ENCODE results near the gene C4BPA. TPM values are rescaled to one million over a fixed set of nuclear protein-coding genes. Genes with fewer than 3 reads are reported as not detected.

Gene C4BPA
- total and polyA plus RNA-seq, 5 donors, result 0.14 TPM; not detected in 4

DNA sequence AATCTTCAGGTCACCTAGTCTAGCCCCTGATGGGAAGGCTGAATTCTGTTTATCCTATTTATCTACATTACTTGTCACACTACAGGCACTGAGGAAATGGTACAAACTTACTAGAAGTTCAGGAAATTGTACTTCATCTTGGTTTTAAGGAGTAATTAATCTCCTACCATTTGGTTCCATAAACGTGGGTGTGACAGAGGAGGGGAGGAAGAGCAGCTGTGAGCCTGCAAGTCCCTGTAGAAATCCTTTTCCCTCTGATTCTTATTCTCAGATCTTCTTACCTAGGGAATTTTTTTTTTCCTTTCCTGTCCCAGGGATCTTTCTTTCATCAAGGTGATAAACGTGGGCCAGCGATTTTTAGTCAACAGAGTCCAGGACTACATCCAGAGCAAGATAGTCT lies 36.8 kb upstream of the C4BPA start:
- no peak overlapping the region for H3K4me3 ChIP-seq (ENCODE audit: low read length)
- DNase-seq, result no peak
- H3K27me3 ChIP-seq (ENCODE audit: control insufficient read depth, insufficient read depth), result no peaks in the 10 kb centered on the region
- ATAC-seq, result no peak
- peaks cover 3% of the 10 kb centered on the region for H3K4me1 ChIP-seq (ENCODE audit: control insufficient read depth, insufficient read depth, low read length)
- 69% methylated on average over 3 of the region's 3 CpGs for WGBS
- H3K27ac ChIP-seq (ENCODE audit: low read length), result no peak overlapping the region
- H3K9me3 ChIP-seq (ENCODE audit: control insufficient read depth, low read length), result no peaks in the 10 kb centered on the region
- intact Hi-C loops (cut with DNase I), result no loop called here

DNA sequence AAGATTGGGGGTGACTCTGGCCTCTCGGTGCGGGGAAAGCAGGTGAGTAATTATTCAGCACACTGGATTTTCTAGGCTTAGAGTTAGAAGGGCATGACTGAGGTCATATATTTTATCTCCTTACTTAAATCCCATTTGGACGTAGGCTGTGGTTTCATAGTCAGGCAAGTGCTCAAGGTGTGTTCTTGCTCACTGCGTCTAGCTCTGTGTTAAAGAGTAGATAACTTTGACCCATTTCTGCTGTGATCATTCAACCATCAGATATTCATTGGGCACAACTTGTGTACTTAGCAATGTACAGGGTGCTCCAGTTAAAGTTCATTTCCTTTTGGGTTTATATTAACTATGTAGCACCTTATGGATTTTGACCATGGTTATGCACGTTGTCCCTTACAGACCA lies 36.4 kb upstream of the C4BPA start:
- intact Hi-C loops (cut with DNase I), result no loop called here
- Histone ChIP-seq H3K27me3 (ENCODE audit: control insufficient read depth, insufficient read depth) (no peaks in the 10 kb centered on the region), H3K27ac (ENCODE audit: low read length) (no peak overlapping the region), H3K4me3 (ENCODE audit: low read length) (no peak overlapping the region), H3K9me3 (ENCODE audit: control insufficient read depth, low read length) (no peaks in the 10 kb centered on the region), H3K4me1 (ENCODE audit: control insufficient read depth, insufficient read depth, low read length) (peaks cover 3% of the 10 kb centered on the region)
- 77% methylated on average over 5 of the region's 5 CpGs for whole genome bisulfite sequencing
- ATAC-seq, result no peak
- DNase-seq, result no peak

DNA sequence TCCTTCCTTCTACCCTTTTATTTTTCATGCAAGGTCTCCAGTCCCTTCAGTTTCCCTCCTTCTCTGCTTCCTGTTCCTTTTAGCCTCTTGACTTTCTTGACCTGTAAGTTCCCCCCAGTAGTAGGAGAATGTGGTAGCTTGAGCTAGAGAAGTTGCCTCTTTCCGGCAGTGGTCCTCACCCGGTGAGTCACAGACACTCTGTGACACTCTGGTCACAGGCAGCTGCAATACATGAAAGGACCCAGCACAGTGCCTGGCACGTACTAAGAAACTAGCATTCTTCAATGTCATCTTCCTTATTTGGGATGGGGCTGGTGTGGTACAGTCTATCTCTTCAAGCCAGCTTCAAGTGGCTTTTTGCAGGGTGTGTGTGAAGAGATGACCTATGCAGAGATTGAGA lies 35.0 kb upstream of the C4BPA start:
- 71% methylated on average over 3 of the region's 3 CpGs for WGBS
- Histone ChIP-seq H3K27ac (ENCODE audit: low read length) (no peak overlapping the region), H3K4me3 (ENCODE audit: low read length) (no peak overlapping the region), H3K27me3 (ENCODE audit: control insufficient read depth, insufficient read depth) (no peaks in the 10 kb centered on the region), H3K4me1 (ENCODE audit: control insufficient read depth, insufficient read depth, low read length) (peaks cover 3% of the 10 kb centered on the region), H3K9me3 (ENCODE audit: control insufficient read depth, low read length) (no peaks in the 10 kb centered on the region)
- ATAC-seq (peak in 1 of 2 donors; percentile 65), DNase-seq (no peak)
- intact Hi-C loops (cut with DNase I), result no loop called here

DNA sequence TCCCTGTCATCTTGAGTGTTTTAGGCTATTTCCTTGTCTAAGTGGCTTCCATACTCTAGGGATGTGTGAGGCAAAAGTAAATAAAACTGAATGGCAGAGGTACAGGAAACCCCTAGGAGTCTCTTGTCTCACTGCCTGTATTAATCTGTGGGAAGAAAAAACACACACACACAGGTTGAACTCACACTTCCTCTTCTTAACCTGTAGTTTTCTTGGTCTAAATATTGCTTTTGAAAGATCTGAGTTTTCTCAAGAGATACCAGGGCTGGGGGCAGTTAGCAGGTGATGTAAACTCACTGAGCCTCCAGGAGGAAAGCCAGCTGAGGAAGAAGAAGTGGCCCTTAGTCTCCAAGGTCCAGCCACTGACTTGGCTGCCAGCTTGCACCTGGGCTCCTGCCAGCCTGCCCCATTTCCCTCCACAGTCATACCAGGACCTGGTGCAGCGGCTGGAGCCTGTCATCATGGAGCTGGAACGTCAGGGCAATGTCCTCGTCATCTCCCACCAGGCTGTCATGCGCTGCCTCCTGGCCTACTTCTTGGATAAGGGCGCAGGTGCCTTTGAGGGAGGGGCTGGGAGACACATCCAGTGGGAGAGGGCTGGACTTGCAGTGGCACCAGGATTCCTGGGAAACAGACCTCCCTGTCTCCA lies 34.1 kb upstream of the C4BPA start:
- Histone ChIP-seq H3K27me3 (ENCODE audit: control insufficient read depth, insufficient read depth) (no peaks in the 10 kb centered on the region), H3K4me1 (ENCODE audit: control insufficient read depth, insufficient read depth, low read length) (no peaks in the 10 kb centered on the region), H3K27ac (ENCODE audit: low read length) (no peak overlapping the region), H3K9me3 (ENCODE audit: control insufficient read depth, low read length) (no peaks in the 10 kb centered on the region), H3K4me3 (ENCODE audit: low read length) (no peak overlapping the region)
- 86% methylated on average over 5 of the region's 5 CpGs for whole genome bisulfite sequencing
- DNase-seq (peak in 2 of 3 donors; percentile 40 to 57), ATAC-seq (peak in 1 of 2 donors; percentile 47)
- intact Hi-C loops (cut with DNase I), result no loop called here

DNA sequence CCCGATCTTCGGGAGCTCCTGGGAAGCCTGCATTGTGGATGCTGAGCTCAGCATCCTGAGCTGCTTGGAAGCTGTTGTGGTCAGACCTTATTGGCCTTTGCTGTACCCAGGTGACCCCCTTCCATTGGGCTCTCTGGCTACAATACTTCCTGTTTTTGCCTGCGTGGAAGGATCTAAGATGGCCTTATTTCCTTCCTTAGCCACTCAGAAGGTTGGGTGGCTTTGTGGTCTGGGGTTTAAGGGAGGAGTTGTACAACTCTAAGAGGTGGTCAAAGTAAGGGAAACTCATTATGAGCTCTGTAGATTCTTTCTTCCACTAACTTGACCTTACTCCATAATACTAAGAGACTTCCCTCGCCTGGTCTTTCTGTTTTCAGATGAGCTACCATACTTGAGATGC lies 33.2 kb upstream of the C4BPA start:
- Histone ChIP-seq H3K27me3 (ENCODE audit: control insufficient read depth, insufficient read depth) (no peaks in the 10 kb centered on the region), H3K4me3 (ENCODE audit: low read length) (no peak overlapping the region), H3K27ac (ENCODE audit: low read length) (no peak overlapping the region), H3K9me3 (ENCODE audit: control insufficient read depth, low read length) (no peaks in the 10 kb centered on the region), H3K4me1 (ENCODE audit: control insufficient read depth, insufficient read depth, low read length) (no peaks in the 10 kb centered on the region)
- DNase-seq, result no peak
- 88% methylated on average over 4 of the region's 4 CpGs for WGBS
- intact Hi-C loops (cut with DNase I), result no loop called here
- ATAC-seq, result no peak

DNA sequence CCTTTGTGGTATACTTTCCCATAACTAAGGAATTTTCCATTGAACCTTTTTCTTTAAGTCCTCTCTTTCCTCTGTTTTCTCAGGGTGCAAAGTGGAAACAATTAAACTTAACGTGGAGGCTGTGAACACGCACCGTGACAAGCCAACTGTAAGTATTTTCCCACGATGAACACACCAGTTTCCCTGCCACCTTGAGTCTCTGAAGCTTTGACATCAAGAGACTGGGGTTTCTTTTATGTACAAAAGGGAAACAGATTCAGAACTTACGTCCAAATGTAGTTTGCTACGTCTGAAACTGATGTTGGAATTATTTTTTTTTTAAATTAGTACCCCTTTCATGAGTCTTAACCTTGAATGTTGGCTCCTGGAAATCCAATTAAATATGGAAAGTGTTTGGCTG lies 32.6 kb upstream of the C4BPA start:
- Histone ChIP-seq H3K4me3 (ENCODE audit: low read length) (no peak overlapping the region), H3K4me1 (ENCODE audit: control insufficient read depth, insufficient read depth, low read length) (no peaks in the 10 kb centered on the region), H3K27me3 (ENCODE audit: control insufficient read depth, insufficient read depth) (no peaks in the 10 kb centered on the region), H3K27ac (ENCODE audit: low read length) (no peak overlapping the region), H3K9me3 (ENCODE audit: control insufficient read depth, low read length) (no peaks in the 10 kb centered on the region)
- WGBS, result 92% methylated on average over 6 of the region's 6 CpGs
- ATAC-seq (no peak), DNase-seq (no peak)
- intact Hi-C loops (cut with DNase I), result no loop called here

DNA sequence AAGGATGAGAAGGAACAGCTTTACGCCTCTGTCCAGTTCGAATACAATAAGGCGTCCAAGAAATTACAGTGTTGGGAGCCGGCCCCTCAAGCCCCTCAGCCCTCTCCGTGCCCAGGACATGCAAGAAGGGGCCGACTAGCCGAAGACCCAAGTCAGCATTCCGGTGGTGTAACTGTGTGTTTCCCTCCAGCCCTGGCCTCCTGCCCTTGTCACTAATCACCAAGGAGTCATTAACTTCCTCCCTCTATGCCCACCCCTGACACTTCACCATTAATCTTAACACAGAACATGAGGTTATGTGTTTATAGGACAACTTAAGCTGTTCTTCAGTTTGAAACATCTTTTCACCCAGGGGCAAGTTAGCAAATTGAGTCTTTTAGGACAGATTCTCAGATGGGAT lies 31.8 kb upstream of the C4BPA start:
- intact Hi-C loops (cut with DNase I), result no loop called here
- H3K27ac ChIP-seq (ENCODE audit: low read length), result no peak overlapping the region

DNA sequence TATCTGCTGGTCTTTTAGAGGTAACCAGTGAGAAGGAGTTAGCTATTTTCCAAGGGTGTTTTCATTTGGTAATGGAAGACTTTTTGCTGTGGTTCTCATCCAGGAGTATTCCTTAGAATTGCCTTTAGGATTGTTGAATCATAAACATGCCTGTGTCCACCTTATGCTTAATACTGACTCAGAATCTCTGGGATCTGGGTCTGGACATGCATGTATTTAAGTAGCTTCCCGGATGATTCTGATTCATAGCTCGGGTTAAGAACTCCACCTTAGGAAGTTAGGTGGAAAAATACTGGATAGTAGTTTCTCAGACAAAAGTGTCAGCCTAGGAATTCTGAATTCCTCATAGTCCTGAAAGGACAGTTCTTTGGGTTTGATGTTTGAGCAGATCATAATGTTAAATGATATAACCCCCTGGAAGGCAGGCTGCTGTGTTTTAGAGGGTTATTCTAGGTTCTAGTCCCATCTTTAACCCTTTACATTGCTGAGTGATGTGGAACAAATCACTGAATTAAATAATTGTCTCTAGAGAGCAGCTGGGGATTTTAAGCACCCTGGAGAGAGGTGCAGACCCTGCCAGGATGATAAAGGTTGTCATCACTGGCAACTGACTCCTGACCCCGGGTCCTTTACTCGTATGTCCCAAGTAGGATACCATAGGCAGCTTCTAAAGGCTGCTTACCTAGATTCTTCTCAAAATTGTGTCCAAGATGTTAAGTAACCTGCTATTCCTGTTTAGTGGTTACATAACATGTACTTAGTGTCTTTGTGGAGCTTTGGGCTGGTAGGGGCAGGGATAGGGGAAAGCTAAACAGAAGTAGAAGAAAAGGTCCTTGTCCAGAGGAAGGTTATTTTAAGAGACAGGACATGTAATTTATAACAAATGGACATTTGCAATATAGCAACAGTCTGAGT lies 29.9 kb upstream of the C4BPA start:
- WGBS, result 61% methylated on average over 4 of the region's 4 CpGs
- DNase-seq, result no peak
- Histone ChIP-seq H3K27ac (ENCODE audit: low read length) (no peak overlapping the region), H3K9me3 (ENCODE audit: control insufficient read depth, low read length) (no peaks in the 10 kb centered on the region), H3K4me3 (ENCODE audit: low read length) (no peak overlapping the region), H3K27me3 (ENCODE audit: control insufficient read depth, insufficient read depth) (no peaks in the 10 kb centered on the region), H3K4me1 (ENCODE audit: control insufficient read depth, insufficient read depth, low read length) (no peaks in the 10 kb centered on the region)
- intact Hi-C loops (cut with DNase I), result no loop called here
- ATAC-seq, result no peak

More for the DNA sequence above, 31.8 kb upstream of the C4BPA start:
- 82% methylated on average over 8 of the region's 8 CpGs for WGBS
- Histone ChIP-seq H3K9me3 (ENCODE audit: control insufficient read depth, low read length) (no peaks in the 10 kb centered on the region), H3K4me1 (ENCODE audit: control insufficient read depth, insufficient read depth, low read length) (no peaks in the 10 kb centered on the region), H3K27me3 (ENCODE audit: control insufficient read depth, insufficient read depth) (no peaks in the 10 kb centered on the region), H3K4me3 (ENCODE audit: low read length) (no peak overlapping the region)
- ATAC-seq (no peak), DNase-seq (no peak)

DNA sequence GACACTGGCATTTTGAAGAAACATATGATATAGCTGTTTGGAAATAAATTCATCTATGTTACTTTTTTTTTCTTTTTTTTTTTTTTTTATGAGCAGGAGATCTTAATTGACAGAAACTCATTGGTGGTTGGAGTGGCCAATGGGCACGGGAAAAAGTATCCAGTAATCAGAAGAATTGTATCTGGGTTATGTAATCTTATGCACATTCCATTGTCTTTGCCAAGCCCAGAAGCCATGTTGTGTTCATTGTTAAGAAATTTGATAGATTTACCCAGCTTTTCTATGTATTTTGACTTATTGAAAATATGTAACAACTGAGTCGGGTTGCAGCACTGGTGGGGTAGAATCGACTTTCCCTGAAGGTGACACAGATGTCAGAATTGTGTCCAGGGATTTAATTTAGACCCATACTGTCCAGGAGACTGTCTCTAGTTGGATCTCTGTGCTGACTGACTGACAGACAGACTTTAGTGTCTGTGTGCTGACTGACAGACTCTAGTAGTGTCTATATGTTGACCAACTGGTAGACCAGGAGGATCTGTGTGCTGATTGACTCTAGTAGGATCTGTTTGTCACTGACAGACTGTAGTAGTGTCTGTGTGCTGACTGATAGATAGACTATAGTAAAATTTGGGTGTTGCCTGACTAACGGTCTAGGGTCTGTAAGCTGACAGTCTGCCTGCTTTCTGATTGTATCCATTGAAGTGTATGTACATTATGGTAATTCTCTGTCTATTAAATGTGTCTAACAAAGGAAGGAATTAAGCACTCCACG lies 27.7 kb upstream of the C4BPA start:
- Histone ChIP-seq H3K27ac (ENCODE audit: low read length) (no peak overlapping the region), H3K4me3 (ENCODE audit: low read length) (no peak overlapping the region), H3K27me3 (ENCODE audit: control insufficient read depth, insufficient read depth) (no peaks in the 10 kb centered on the region), H3K4me1 (ENCODE audit: control insufficient read depth, insufficient read depth, low read length) (no peaks in the 10 kb centered on the region), H3K9me3 (ENCODE audit: control insufficient read depth, low read length) (no peaks in the 10 kb centered on the region)
- 64% methylated on average over 5 of the region's 5 CpGs for WGBS
- DNase-seq, result no peak
- ATAC-seq, result no peak
- intact Hi-C loops (cut with DNase I), result loop anchor here in 1 of 4 donors (5.0 kb wide), 1 partner anchor 246 kb away; the partner anchor contains the start of gene CD55

DNA sequence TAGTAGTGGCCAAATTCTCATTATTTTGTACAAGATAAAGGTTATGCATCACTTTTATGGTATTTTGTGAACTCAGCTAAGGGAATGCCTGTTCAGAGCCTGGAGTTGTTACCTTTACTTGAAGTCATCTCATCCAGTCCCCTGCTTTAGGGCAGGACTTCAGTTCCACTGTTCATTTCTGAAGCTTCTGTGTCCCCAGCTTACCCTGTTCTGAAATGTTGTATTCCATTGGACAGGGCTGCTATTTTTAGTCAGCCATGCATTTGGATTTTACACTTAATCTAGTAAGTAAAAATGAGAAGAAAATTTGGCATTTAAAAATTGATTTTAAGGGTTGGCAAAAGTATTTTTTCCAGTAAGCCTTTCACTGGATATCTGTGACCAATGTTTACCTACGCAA lies 27.0 kb upstream of the C4BPA start:
- Histone ChIP-seq H3K4me1 (ENCODE audit: control insufficient read depth, insufficient read depth, low read length) (no peaks in the 10 kb centered on the region), H3K4me3 (ENCODE audit: low read length) (no peak overlapping the region), H3K27ac (ENCODE audit: low read length) (no peak overlapping the region), H3K9me3 (ENCODE audit: control insufficient read depth, low read length) (no peaks in the 10 kb centered on the region), H3K27me3 (ENCODE audit: control insufficient read depth, insufficient read depth) (no peaks in the 10 kb centered on the region)
- WGBS, result 98% methylated on average over 1 of the region's 1 CpG
- intact Hi-C loops (cut with DNase I), result loop anchor here in 1 of 4 donors (5.0 kb wide), 1 partner anchor 245 kb away; the partner anchor contains the start of gene CD55
- peak; percentile 28 to 38 for ATAC-seq
- DNase-seq, result no peak
